HepG2 (cell line): ENCODE measurements around the gene GRK5. TPM values are rescaled to one million over a fixed set of nuclear protein-coding genes. Genes with fewer than 3 reads are reported as not detected.

Experiments
- BORCS8-MEF2B ChIP-seq: sonication (generic); formaldehyde crosslinking; IDR thresholded peaks from 2 replicates; pipeline ENCODE4 v1.8.0; 2022; ENCODE audit warnings: mild to moderate bottlenecking, missing genetic modification reagents
- DNMT3B ChIP-seq: conservative IDR thresholded peaks from 2 replicates; pipeline ENCODE4 v1.6.1; 2016; ENCODE audit warnings: missing biosample characterization, control low read depth
- DR1 ChIP-seq: sonication (generic); formaldehyde crosslinking; IDR thresholded peaks from 2 replicates; pipeline ENCODE4 v1.8.0; 2021; ENCODE audit warnings: mild to moderate bottlenecking, missing genetic modification reagents, inconsistent platforms
- ELF3 ChIP-seq: IDR thresholded peaks from 2 replicates; pipeline ENCODE4 v1.6.1; 2016; ENCODE audit warnings: missing genetic modification reagents, missing compliant biosample characterization
- FOXM1 ChIP-seq: sonication (generic); formaldehyde crosslinking; IDR thresholded peaks from 2 replicates; pipeline ENCODE4 v1.5.0; 2020; ENCODE audit warnings: missing genetic modification reagents
- GATA4 ChIP-seq: sonication (generic); IDR thresholded peaks from 2 replicates; pipeline ENCODE4 v1.6.1; 2016; ENCODE audit warnings: antibody characterized with exemption, low read depth, borderline replicate concordance
- GPN1 ChIP-seq: sonication (generic); formaldehyde crosslinking; IDR thresholded peaks from 2 replicates; pipeline ENCODE4 v1.5.1; 2020; ENCODE audit warnings: missing genetic modification reagents, borderline replicate concordance
- HDAC2 ChIP-seq: sonication (generic); formaldehyde crosslinking; IDR thresholded peaks from 2 replicates; pipeline ENCODE4 v1.4.0; 2020; ENCODE audit warnings: missing genetic modification reagents
- HES4 ChIP-seq: sonication (generic); formaldehyde crosslinking; IDR thresholded peaks from 2 replicates; pipeline ENCODE4 v1.9.0; 2021; ENCODE audit warnings: mild to moderate bottlenecking, missing genetic modification reagents, borderline replicate concordance
- HMG20A ChIP-seq: IDR thresholded peaks from 2 replicates; pipeline ENCODE4 v1.6.1; 2016; ENCODE audit warnings: borderline replicate concordance
- MIXL1 ChIP-seq: IDR thresholded peaks from 2 replicates; pipeline ENCODE4 v1.6.1; 2016
- MXD1 ChIP-seq: sonication (generic); formaldehyde crosslinking; IDR thresholded peaks from 2 replicates; pipeline ENCODE4 v1.4.0; 2020; ENCODE audit warnings: mild to moderate bottlenecking, missing genetic modification reagents
- MYC ChIP-seq: sonication (generic); formaldehyde crosslinking; IDR thresholded peaks from 2 replicates; pipeline ENCODE4 v1.9.0; 2021; ENCODE audit warnings: missing genetic modification reagents, borderline replicate concordance
- NCOA2 ChIP-seq: sonication (generic); formaldehyde crosslinking; IDR thresholded peaks from 2 replicates; pipeline ENCODE4 v1.8.0; 2022; ENCODE audit warnings: inconsistent platforms
- SKI ChIP-seq: fragments of 450-650 bp; IDR thresholded peaks from one replicate; pipeline ENCODE4 v1.6.1; 2018; ENCODE audit warnings: mild to moderate bottlenecking; ENCODE audit not compliant: partially characterized antibody
- SP5 ChIP-seq: IDR thresholded peaks from 2 replicates; pipeline ENCODE4 v1.6.1; 2016; ENCODE audit warnings: low read depth, borderline replicate concordance
- TARDBP ChIP-seq: sonication (generic); formaldehyde crosslinking; IDR thresholded peaks from 2 replicates; pipeline ENCODE4 v1.8.0; 2022; ENCODE audit warnings: mild to moderate bottlenecking, missing genetic modification reagents
- TFDP2 ChIP-seq: sonication (generic); formaldehyde crosslinking; IDR thresholded peaks from 2 replicates; pipeline ENCODE4 v1.4.0; 2020; ENCODE audit warnings: missing genetic modification reagents
- ZBTB4 ChIP-seq: sonication (generic); formaldehyde crosslinking; IDR thresholded peaks from 2 replicates; pipeline ENCODE4 v1.4.0; 2020; ENCODE audit warnings: missing genetic modification reagents, mild to moderate bottlenecking, borderline replicate concordance
- ZMYM2 ChIP-seq: sonication (generic); formaldehyde crosslinking; IDR thresholded peaks from 2 replicates; pipeline ENCODE4 v1.8.0; 2022; ENCODE audit warnings: mild to moderate bottlenecking, missing genetic modification reagents
- ZNF124 ChIP-seq: sonication (generic); formaldehyde crosslinking; IDR thresholded peaks from 2 replicates; pipeline ENCODE4 v1.4.0; 2020; ENCODE audit warnings: missing genetic modification reagents
- ZNF335 ChIP-seq: sonication (generic); formaldehyde crosslinking; IDR thresholded peaks from 2 replicates; pipeline ENCODE4 v1.4.0; 2020; ENCODE audit warnings: missing genetic modification reagents
- ZNF44 ChIP-seq: sonication (generic); formaldehyde crosslinking; IDR thresholded peaks from 2 replicates; pipeline ENCODE4 v1.5.1; 2020; ENCODE audit warnings: mild to moderate bottlenecking, missing genetic modification reagents
- polyA plus RNA-seq, 8 experiments: library from polyadenylated mRNA; depleted of rRNA in 3 of 8; stranded (reverse) in 7 of 8; unstranded in 1 of 8; fragments of >200 nt; fragmentation: Illumina TruSeq in 4 of 8; extraction: Trizol in 4 of 8; gene quantifications; 2 replicates each; pipeline versions ENCODE4 v1.2.1 to v1.2.3, GENCODE V29; 2011 to 2016; ENCODE audit warnings: low read depth in 4 of 8, missing spikeins in 1 of 8, mixed read lengths in 1 of 8; ENCODE audit not compliant: insufficient read depth in 1 of 8
- total RNA-seq, 5 experiments: library from RNA; depleted of rRNA; stranded (reverse); fragments of >200 nt; fragmentation: Illumina TruSeq; extraction: Trizol; gene quantifications; 2 replicates each; pipeline ENCODE4 v1.2.3, GENCODE V29; 2016; ENCODE audit warnings: low read depth in 1 of 5
- TF ChIP-seq, protein P1 (sequence below): sonication (generic); formaldehyde crosslinking; conservative IDR thresholded peaks from 2 replicates; pipeline ENCODE4 v1.5.0; 2020; ENCODE audit warnings: missing genetic modification reagents

GRK5 gene
- total and polyA plus RNA-seq, 2 of the 13 experiments (the other 11 are each of a cell fraction or from before 2014, with no cell fraction given): 10.4 to 12.6 TPM

- TF ChIP-seq ELF3 (CRISPR knock-in tag): peak; percentile 78; the same call in 1 of the 2 replicates
- peak; percentile 72; the same call in 1 of the 2 replicates for TF ChIP-seq HES4
- TF ChIP-seq GPN1 (CRISPR knock-in tag): no peak
- TF ChIP-seq ZMYM2: 0 out of 2 replicates have a peak, but pooled peaks have one; percentile 24
- TF ChIP-seq ZNF44: peak; percentile 51; the same call in 1 of the 2 replicates
- TF ChIP-seq MIXL1 (CRISPR knock-in tag): peak; percentile 46; the same call in 1 of the 2 replicates
- no peak for TF ChIP-seq ZBTB4 (CRISPR knock-in tag)
- TF ChIP-seq SP5 (CRISPR knock-in tag): peak; percentile 79
- TF ChIP-seq SKI: peak; percentile 48
- TF ChIP-seq DR1: no peak
- TF ChIP-seq ZNF124 (CRISPR knock-in tag): 0 out of 2 replicates have a peak, but pooled peaks have one; percentile 17
- TF ChIP-seq, protein P1, sequence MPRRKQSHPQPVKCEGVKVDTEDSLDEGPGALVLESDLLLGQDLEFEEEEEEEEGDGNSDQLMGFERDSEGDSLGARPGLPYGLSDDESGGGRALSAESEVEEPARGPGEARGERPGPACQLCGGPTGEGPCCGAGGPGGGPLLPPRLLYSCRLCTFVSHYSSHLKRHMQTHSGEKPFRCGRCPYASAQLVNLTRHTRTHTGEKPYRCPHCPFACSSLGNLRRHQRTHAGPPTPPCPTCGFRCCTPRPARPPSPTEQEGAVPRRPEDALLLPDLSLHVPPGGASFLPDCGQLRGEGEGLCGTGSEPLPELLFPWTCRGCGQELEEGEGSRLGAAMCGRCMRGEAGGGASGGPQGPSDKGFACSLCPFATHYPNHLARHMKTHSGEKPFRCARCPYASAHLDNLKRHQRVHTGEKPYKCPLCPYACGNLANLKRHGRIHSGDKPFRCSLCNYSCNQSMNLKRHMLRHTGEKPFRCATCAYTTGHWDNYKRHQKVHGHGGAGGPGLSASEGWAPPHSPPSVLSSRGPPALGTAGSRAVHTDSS (CRISPR knock-in tag): no peak
- 0 out of 2 replicates have a peak, but pooled peaks have one; percentile 6 for TF ChIP-seq TARDBP
- TF ChIP-seq HMG20A (CRISPR knock-in tag): 0 out of 2 replicates have a peak, but pooled peaks have one; percentile 8
- TF ChIP-seq HDAC2 (CRISPR knock-in tag): peak; percentile 68
- peak; percentile 100 for TF ChIP-seq MYC
- TF ChIP-seq FOXM1 (CRISPR knock-in tag): no peak
- TF ChIP-seq ZNF335 (CRISPR knock-in tag): no peak
- TF ChIP-seq DNMT3B (CRISPR knock-in tag): no peak
- TF ChIP-seq BORCS8-MEF2B (CRISPR knock-in tag): peak; percentile 87
- peak; percentile 97; the same call in 1 of the 2 replicates for TF ChIP-seq MXD1 (CRISPR knock-in tag)
- TF ChIP-seq TFDP2: peak; percentile 61; the same call in 1 of the 2 replicates
- no peak; the same call in 1 of the 2 replicates for TF ChIP-seq GATA4
- 0 out of 2 replicates have a peak, but pooled peaks have one; percentile 32 for TF ChIP-seq NCOA2
These were observed 41.9 kb upstream of the GRK5 start, which contains the start of gene SFXN4 (continued) for GRCh38 chr10:119165171-119166117.
